Fibroblast of lung (primary cell): Measurements from ENCODE around the gene ZNF341. TPM values are rescaled to one million over a fixed set of nuclear protein-coding genes. Genes with fewer than 3 reads are reported as not detected.

Source experiments
- DNase-seq, 2 donors: peaks; one replicate each; pipeline versions ENCODE4 v3.0.0 to v3.0.0-alpha.2; 2010; ENCODE audit warnings: low read depth in 2 of 2
- H2AFZ ChIP-seq: 2 replicates; pipeline ENCODE4 v1.5.1; 2012; ENCODE audit warnings: low read length, control low read depth, inconsistent platforms
- H3K27ac ChIP-seq: 2 replicates; pipeline ENCODE4 v1.5.1; 2011; ENCODE audit warnings: low read length, control low read depth; ENCODE audit not compliant: insufficient read depth
- H3K27me3 ChIP-seq: 2 replicates; pipeline ENCODE4 v1.5.1; 2011; ENCODE audit warnings: mild to moderate bottlenecking, low read length; ENCODE audit not compliant: control insufficient read depth, insufficient read depth
- H3K36me3 ChIP-seq: 2 replicates; pipeline ENCODE4 v1.5.1; 2011; ENCODE audit warnings: low read length; ENCODE audit not compliant: control insufficient read depth, insufficient read depth
- H3K4me1 ChIP-seq: 2 replicates; pipeline ENCODE4 v1.5.1; 2011; ENCODE audit warnings: low read length; ENCODE audit not compliant: control insufficient read depth, insufficient read depth; ENCODE audit errors: extremely low read depth
- H3K4me2 ChIP-seq: 2 replicates; pipeline ENCODE4 v1.5.1; 2011; ENCODE audit warnings: low read length, control low read depth; ENCODE audit not compliant: insufficient read depth; ENCODE audit errors: extremely low read depth
- H3K4me3 ChIP-seq, 4 experiments: fragments of 200-600 bp in 1 of 4; sonication (generic) in 1 of 4; replicated peaks in 1 of 4; 2 replicates each; pipeline ENCODE4 v1.5.1; 2011 to 2016; ENCODE audit warnings: low read length in 4 of 4, low read depth in 3 of 4, mild to moderate bottlenecking in 3 of 4, control low read depth in 2 of 4, inconsistent platforms in 1 of 4, mixed read lengths in 1 of 4; ENCODE audit not compliant: insufficient read depth in 1 of 4; ENCODE audit errors: control extremely low read depth in 1 of 4
- H3K79me2 ChIP-seq: 2 replicates; pipeline ENCODE4 v1.5.1; 2012; ENCODE audit warnings: mild to moderate bottlenecking, low read length, inconsistent platforms; ENCODE audit not compliant: control insufficient read depth, insufficient read depth
- H3K9ac ChIP-seq: 2 replicates; pipeline ENCODE4 v1.5.1; 2011; ENCODE audit warnings: mild to moderate bottlenecking, low read length, control low read depth; ENCODE audit not compliant: insufficient read depth
- H3K9me3 ChIP-seq: 2 replicates; pipeline ENCODE4 v1.5.1; 2012; ENCODE audit warnings: low read depth, low read length; ENCODE audit not compliant: control insufficient read depth, insufficient read depth
- H4K20me1 ChIP-seq: 2 replicates; pipeline ENCODE4 v1.5.1; 2011; ENCODE audit warnings: low read length; ENCODE audit not compliant: control insufficient read depth, insufficient read depth; ENCODE audit errors: extremely low read depth
- EZH2 ChIP-seq: IDR thresholded peaks from 2 replicates; pipeline ENCODE4 v1.5.1; 2012; ENCODE audit warnings: low read length, control low read depth, mild to moderate bottlenecking; ENCODE audit errors: missing control alignments
- polyA plus RNA-seq, 2 donors: library from polyadenylated mRNA; depleted of rRNA in 1 of 2; stranded (reverse) in 1 of 2; unstranded in 1 of 2; fragments of >200 nt; gene quantifications; 2 replicates each; pipeline ENCODE4 v1.2.1, GENCODE V29; 2011 to 2012; ENCODE audit warnings: missing spikeins in 1 of 2
- total RNA-seq: library from RNA; depleted of rRNA; stranded (reverse); fragments of >200 nt; gene quantifications from 2 replicates; pipeline ENCODE4 v1.2.1, GENCODE V29; 2014
- TF ChIP-seq, protein P1 (sequence below), 2 donors: IDR thresholded peaks in 1 of 2; conservative IDR thresholded peaks in 1 of 2; 1 replicate in 1 of 2; 2 replicates in 1 of 2; pipeline ENCODE4 v1.5.1; 2011 to 2012; ENCODE audit warnings: low read length in 2 of 2, control low read depth in 1 of 2, inconsistent platforms in 1 of 2, low read depth in 1 of 2, mild to moderate bottlenecking in 1 of 2

Gene ZNF341
- total and polyA plus RNA-seq, 2 donors (not counting 1 experiment from before 2014, with no cell fraction given), result 0.99 to 1.1 TPM

GRCh38 chr20:33793011-33793931, 61.5 kb downstream of the ZNF341 start:
- Histone ChIP-seq H3K4me2 (no peak overlapping the region), H3K36me3 (peaks cover 3% of the 10 kb centered on the region), H2AFZ (no peak overlapping the region), H3K9ac (no peak overlapping the region), H3K27me3 (no peaks in the 10 kb centered on the region), H3K9me3 (no peaks in the 10 kb centered on the region), H3K4me3 (no peak overlapping the region), H3K79me2 (no peaks in the 10 kb centered on the region), H3K4me1 (peaks cover 7% of the 10 kb centered on the region), H3K27ac (no peak overlapping the region), H4K20me1 (no peaks in the 10 kb centered on the region)
- no peak for TF ChIP-seq EZH2
- TF ChIP-seq, protein P1, sequence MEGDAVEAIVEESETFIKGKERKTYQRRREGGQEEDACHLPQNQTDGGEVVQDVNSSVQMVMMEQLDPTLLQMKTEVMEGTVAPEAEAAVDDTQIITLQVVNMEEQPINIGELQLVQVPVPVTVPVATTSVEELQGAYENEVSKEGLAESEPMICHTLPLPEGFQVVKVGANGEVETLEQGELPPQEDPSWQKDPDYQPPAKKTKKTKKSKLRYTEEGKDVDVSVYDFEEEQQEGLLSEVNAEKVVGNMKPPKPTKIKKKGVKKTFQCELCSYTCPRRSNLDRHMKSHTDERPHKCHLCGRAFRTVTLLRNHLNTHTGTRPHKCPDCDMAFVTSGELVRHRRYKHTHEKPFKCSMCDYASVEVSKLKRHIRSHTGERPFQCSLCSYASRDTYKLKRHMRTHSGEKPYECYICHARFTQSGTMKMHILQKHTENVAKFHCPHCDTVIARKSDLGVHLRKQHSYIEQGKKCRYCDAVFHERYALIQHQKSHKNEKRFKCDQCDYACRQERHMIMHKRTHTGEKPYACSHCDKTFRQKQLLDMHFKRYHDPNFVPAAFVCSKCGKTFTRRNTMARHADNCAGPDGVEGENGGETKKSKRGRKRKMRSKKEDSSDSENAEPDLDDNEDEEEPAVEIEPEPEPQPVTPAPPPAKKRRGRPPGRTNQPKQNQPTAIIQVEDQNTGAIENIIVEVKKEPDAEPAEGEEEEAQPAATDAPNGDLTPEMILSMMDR (conservative IDR thresholded peaks at IDR 0.05 in 1 of 2, IDR thresholded peaks at IDR 0.05 in 1 of 2; ENCODE audit: low read depth in 1 of 2, low read length in 2 of 2), result no peak
- DNase-seq, result peak in 1 of 2 donors; percentile 77

- Histone ChIP-seq H2AFZ (no peak overlapping the region), H4K20me1 (no peaks in the 10 kb centered on the region), H3K4me3 (no peak overlapping the region), H3K4me2 (no peak overlapping the region), H3K27me3 (no peaks in the 10 kb centered on the region), H3K36me3 (no peaks in the 10 kb centered on the region), H3K79me2 (no peaks in the 10 kb centered on the region), H3K9me3 (no peaks in the 10 kb centered on the region), H3K27ac (no peak overlapping the region), H3K9ac (no peak overlapping the region), H3K4me1 (no peaks in the 10 kb centered on the region)
- TF ChIP-seq, protein P1 (conservative IDR thresholded peaks at IDR 0.05 in 1 of 2, IDR thresholded peaks at IDR 0.05 in 1 of 2; ENCODE audit: low read depth in 1 of 2, low read length in 2 of 2), result no peak
- TF ChIP-seq EZH2, result no peak
- no peak for DNase-seq
These were observed 64.6 kb downstream of the ZNF341 start for GRCh38 chr20:33796263-33796906.

GRCh38 chr20:33796907-33797544, 65.2 kb downstream of the ZNF341 start:
- H3K4me1 ChIP-seq, result no peaks in the 10 kb centered on the region
- no peak overlapping the region for H3K4me2 ChIP-seq
- no peaks in the 10 kb centered on the region for H3K79me2 ChIP-seq
- DNase-seq, result no peak
- no peaks in the 10 kb centered on the region for H3K27me3 ChIP-seq
- no peaks in the 10 kb centered on the region for H4K20me1 ChIP-seq
- no peaks in the 10 kb centered on the region for H3K36me3 ChIP-seq
- H3K4me3 ChIP-seq, result no peak overlapping the region
- H3K9ac ChIP-seq, result no peak overlapping the region
- H2AFZ ChIP-seq, result no peak overlapping the region
- no peak overlapping the region for H3K27ac ChIP-seq
- no peak for TF ChIP-seq EZH2
- H3K9me3 ChIP-seq, result no peaks in the 10 kb centered on the region
